GM10248 (cell line): ENCODE measurements around the gene SGIP1.
"Not testable (repeated sequence)": the region's sequence is repeated elsewhere in the genome, so short reads cannot be mapped to it uniquely, and the experiment has no call there.

ENCODE experiments used
- CTCF ChIA-PET: fragments of 300-600 bp; sonication (Branson Sonifier 250); formaldehyde crosslinking; extraction: SDS; loops from one replicate; lab custom pipeline; 2021; ENCODE audit warnings: antibody characterized with exemption; lab: Yijun Ruan, JAX
- POLR2A ChIA-PET: fragments of 350-650 bp; sonication (Branson Sonifier 250); formaldehyde crosslinking; extraction: SDS; loops from one replicate; lab custom pipeline; 2020; ENCODE audit warnings: antibody characterized with exemption; lab: Yijun Ruan, JAX
- DNase-seq: peaks from one replicate; pipeline ENCODE4 v3.0.0; 2012; ENCODE audit errors: extremely low spot score
- CTCF ChIP-seq: IDR thresholded peaks from 2 replicates; pipeline ENCODE4 v1.5.1; 2012; ENCODE audit warnings: mild to moderate bottlenecking, low read depth; ENCODE audit errors: extremely low read depth, missing control alignments, control extremely low read depth

SGIP1 gene

DNA sequence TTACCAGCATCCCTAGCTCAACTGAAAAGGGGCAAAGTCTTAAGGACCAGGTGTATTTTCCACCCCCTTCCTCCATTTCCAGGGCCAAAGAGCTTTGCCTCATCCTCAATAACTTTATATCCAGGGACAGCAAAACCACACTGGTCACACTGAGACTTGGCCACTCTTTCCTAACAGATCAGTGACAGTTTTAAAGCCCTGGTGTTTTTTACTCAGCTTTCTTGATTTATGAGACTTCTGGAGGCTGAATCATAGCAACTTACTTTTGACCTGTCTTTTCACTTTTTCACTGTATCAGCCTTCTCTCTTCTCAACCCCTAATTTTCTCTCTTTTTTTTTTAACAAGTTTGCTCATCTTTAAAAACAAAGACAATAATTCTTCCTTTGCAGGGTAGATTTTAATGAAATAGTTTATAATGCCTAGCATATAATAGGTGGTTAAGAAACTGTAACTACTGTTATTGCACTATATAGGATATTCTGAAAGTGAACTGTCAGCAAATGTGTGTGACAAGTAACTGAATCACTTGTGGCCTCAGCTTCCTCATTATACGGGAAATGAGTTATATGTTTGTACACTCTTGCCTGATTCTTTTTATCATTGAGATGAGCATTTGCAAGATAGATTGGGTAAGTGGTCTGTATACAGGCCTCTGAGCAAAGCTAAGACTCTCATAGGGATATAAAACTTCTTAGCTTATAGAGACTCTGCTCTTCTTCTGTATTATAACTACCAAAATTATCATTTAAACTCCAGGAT is 198.6 kb downstream of the SGIP1 start:
- DNase-seq, result no peak
- no peak for TF ChIP-seq CTCF
- POLR2A ChIA-PET, result no interaction called here
- CTCF ChIA-PET, result interaction anchor here (0.6 to 1.5 kb wide), 6 partner anchors 10 to 26 kb away, joined by 3 read pairs; no protein-coding TSS in a partner anchor

DNA sequence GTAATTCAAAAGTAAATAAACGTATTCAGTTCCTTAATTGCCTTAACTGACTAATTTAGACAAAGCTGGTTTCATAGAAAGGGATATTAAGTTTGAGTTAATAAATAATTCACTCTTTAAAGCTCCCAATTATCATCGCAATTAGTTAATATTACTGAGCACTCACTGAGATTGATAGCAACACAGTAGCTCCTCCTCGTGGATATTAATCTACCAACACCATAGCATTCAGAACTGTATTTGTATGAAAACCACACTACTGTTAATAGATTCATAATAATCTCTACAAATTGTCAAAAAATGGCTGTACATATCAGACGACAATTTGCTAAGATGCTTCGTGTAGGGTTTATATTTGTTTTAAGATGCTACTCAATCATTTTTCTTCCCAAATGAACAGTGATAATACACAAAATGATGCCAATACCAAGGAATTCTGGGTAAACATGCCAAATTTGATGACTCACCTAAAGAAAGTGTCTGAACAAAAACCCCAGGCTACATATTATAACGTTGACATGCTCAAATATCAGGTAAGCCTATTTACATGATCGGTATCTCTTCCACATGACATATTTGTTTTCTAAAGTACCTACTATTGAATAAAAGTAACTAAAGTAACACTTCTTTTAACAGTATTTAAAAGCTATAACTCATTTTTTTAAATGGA is 199.5 kb downstream of the SGIP1 start:
- no peak for DNase-seq
- ChIA-PET CTCF (interaction anchor here (0.9 to 1.9 kb wide), 4 partner anchors 8 to 25 kb away, joined by 3 to 9 read pairs (median 3); no protein-coding TSS in a partner anchor), POLR2A (no interaction called here)
- TF ChIP-seq CTCF, result no peak

DNA sequence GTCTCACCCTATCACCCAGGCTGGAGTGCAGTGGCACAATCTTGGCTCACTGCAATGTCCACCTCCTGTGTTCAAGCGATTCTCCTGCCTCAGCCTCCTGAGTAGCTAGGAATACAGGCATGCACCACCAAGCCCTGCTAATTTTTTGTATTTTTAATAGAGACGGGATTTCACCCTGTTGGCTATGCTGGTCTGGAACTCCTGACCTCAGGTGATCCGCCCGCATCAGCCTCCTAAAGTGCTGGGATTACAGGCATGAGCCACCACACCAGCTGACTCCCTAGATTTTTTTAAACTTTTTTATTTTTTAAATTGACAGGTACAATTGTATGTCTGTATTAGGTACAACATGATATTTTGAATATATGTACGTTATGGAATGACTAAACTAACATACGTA is 200.6 kb downstream of the SGIP1 start:
- CTCF ChIA-PET, result interaction anchor here (1.9 kb wide), 1 partner anchor 9 kb away, joined by 9 read pairs; no protein-coding TSS in a partner anchor
- DNase-seq, POLR2A ChIA-PET: not testable (repeated sequence)

- no peak for TF ChIP-seq CTCF
- ChIA-PET CTCF (interaction anchor here (0.9 to 3.9 kb wide), 6 partner anchors 9 to 36 kb away, joined by 3 to 46 read pairs (median 5); no protein-coding TSS in a partner anchor), POLR2A (no interaction called here)
- DNase-seq, result no peak
These were observed 203.9 kb downstream of the SGIP1 start for GRCh38 chr1:66737836-66738235.

DNA sequence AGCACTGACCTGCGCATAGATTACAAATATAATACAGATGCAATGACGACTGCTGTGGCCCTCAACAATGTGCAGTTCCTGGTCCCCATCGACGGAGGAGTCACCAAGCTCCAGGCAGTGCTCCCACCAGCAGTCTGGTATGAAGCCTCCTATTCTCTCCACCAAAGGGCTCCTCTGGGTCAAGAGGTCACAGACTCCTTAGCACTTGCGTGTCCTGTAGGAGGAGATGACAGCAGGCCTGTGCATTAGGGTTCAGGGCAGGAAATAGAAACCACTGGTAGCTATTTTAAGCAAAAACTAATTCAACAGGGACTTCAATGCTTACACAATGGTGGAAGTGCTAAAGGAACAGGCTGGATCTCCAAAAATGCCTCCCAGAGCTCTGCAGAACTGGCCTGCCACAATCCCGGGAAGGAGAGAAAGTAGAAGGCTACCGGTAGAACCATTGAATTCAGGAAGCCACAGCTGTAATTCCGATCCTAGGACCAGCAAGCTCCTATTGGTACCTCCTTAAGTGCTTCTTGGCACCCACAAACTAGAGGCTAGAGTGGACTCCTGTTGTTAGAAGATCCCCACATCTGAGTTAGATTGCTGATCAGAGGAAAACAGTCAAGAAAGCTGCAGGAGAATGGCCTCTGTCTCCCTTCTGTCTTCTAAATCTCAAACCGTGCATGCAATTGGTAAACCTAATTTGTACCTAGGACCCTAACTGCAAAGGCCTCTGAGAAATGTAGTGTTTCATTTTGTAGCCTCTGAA is 205.6 kb downstream of the SGIP1 start:
- DNase-seq, result no peak
- ChIA-PET CTCF (interaction anchor here (0.9 to 3.9 kb wide), 5 partner anchors 9 to 22 kb away, joined by 3 to 46 read pairs (median 4); no protein-coding TSS in a partner anchor), POLR2A (no interaction called here)
- no peak for TF ChIP-seq CTCF

- CTCF ChIA-PET, result no interaction called here
- no peak for TF ChIP-seq CTCF
- no peak for DNase-seq
- POLR2A ChIA-PET, result no interaction called here
These were observed 211.5 kb downstream of the SGIP1 start for GRCh38 chr1:66745451-66745850.
